GM15510 (cell line): ENCODE measurements around the gene GRP.

Experiments used
- POLR2A ChIP-seq: IDR thresholded peaks from 3 replicates; pipeline ENCODE4 v1.6.1; 2011; ENCODE audit warnings: borderline replicate concordance; ENCODE audit not compliant: insufficient read length; ENCODE audit errors: extremely low read depth

The GRP gene

DNA sequence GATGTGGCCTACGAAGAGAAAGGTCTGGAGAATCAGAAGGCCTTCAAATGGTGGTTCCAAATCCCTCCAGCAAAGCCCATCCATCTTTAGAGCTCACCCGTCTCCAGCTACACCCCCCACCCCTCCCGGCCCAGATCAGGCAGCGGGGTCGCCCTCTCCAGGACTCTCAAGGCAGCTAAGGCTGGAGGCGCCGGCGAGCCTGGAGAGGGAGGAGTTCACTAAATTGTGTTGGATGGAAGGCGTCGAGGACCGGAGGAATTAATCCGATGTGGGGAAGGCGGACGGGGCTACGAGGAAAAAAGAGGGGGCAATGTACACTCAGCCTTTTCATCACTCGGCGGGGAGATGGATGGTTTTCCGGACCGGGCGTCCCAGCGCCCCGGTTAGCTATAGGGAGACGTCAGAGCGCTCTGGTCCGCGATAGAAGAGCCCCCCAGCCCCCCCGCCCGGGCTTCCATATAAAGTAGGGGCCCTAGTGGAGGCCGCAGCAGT is at the start of gene GRP:
Gene GRP (plus strand): TSS at position 487 of the 492 bp plus-strand sequence. CDS start 108 bp downstream, outside the sequence.
- no peak for TF ChIP-seq POLR2A

DNA sequence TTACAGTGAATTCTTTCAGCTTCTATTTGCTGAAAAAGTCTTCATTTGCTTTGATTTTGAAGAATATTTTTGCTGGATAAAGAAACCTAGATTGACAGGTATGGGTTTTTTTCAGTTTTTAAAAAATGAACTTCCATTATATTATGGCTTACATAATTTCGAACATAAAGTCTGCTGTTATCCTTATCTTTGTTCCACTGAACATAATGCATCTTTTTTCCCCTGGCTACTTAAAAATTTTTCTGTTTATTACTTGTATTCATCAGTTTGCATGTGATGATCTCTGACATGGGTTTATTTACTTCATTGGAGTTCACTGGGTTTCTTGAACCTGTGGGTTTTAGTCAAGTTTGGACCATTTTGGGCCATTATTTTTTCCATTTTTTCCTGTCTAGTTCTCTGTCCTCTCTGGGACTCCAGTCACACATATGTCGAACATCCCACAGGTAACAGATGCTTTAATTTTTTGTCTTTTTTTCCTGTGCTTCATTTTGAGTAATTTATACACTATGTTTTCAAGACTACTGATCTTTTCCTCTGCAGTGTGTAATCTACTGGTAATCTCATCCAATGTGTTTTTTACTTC is 47.2 kb upstream of the GRP start:
- no peak for TF ChIP-seq POLR2A

DNA sequence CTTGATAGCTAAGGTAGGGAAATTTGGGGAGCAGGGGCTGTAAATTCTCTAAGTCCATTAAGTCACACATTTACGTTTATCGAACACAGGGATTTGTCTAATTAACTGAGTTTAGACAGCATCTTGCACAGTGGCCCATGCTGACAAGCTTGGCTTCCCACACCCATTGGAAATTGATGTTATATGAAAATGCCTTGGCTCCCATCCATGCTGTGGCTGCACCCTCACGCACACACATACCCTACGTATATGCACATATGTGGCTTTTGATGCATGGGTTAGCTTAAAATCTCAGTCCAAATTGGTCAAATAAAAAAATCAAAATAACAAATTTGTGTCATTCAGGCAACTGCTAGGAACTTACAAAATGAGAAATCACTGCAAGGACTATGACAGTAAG is 42.5 kb upstream of the GRP start:
- TF ChIP-seq POLR2A, result no peak

DNA sequence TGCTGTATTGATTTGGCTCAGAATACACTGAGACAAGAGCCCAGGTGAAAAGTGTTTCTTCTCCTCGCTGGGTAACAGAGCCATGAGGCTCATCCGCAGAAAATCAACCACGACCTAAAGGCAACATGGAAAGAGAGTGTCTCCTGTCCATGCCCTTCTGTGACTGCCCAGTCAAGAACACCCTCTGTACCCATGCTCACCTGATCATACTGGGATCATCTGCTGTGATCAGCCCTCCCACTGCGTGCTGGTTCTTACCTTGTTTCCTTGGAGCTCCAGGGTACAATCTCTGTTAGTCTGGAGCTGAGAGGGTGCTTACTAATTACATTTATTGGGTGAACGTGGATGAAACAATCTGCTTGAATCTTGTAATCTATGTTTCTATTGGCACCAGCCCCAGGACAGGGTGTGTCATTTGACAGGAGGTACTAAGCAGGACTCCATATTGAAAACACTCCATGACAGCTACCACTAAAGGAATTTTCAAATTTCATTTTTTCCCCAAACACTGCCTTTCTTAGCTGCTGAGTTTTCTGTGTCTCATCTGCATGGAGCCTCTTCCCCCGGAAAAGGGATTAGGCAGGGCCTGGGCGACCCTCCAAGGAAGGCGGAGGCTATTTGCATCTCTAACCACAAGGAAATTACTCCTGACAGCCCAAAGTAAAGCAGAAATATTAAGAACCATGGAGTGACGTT is 39.7 kb upstream of the GRP start:
- no peak for TF ChIP-seq POLR2A

DNA sequence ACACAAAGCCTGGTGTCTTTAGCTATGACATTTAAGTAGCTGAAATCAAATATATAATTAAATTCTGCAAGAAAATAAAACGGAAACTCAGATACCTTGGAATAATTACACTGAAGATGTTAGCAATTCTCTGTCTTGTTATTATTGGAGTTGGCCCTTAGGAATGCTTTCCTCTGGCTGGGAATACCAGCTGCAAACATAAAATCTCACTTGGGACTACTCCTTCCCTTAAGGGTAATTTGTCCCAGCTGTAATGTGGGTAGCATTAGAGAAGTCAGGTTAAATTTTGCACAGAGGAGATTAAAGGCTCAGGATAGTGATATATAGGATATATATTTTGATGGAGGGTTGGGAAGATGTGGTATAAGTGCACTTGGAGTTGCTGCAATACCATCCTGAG is 37.3 kb upstream of the GRP start:
- TF ChIP-seq POLR2A, result no peak

DNA sequence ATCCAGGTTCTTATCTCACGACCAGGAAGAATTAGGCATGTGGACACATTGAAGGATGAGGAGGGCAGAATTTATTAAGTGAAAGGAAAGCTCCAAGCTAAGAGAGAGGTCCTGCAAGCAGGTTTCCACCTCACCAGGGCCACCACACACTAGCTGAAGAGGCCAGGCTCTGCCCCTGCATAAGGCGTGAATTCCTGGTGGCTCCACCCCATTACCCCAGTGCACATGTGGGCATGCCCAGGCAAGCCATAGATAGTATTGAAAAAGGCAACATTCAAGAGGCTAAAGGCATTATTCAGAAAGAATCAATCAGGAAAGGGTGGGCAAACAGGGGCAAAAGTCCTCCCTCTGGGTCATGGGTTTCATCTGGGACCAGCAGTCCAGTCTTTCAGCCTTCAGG is 30.9 kb upstream of the GRP start:
- no peak for TF ChIP-seq POLR2A

DNA sequence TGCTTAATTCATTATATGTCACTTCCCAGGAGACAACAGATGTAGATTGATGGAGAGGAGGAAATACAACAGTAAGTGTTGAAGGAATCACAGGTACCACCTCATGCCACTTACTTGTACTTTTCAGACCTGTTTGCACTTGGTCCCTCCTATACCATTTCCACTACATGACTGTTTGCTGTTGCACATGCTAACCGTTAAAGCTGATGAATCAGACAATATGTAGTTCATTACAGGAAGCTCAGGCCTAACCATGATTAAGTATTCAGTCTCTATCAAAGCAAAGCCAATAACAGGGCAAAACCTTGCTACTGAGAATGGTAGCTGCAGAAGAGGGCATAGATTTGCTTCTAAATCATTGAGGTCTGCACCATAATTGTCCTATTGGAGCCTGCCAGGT is 30.2 kb upstream of the GRP start:
- no peak for TF ChIP-seq POLR2A

DNA sequence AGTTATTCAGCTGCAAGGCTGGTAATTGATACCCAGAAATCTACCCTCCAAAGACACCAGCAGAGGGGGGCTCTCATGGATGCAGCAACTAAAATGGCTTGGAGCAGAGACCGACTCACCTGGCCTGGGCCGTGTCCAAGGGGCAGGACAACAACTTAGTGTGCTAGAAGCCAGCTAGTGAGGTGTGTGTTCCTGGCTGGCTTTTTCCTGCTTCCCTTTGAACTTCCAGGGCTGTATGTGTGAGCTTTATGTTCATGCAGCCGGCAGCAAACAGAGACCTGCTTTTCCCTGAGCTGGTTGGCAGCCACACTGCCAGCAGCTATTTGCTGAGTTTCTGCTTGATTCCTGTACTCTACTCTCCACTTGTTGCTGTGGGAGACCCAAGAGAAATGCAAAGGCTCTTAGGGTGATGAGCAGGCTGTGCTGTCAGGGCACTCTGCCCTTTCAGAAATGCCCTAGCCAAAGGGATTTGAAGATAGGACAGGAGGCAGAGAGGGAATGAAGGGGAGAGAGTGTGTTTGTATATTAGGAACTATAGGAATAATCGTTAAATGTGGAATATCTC is 23.7 kb upstream of the GRP start:
- TF ChIP-seq POLR2A, result no peak

DNA sequence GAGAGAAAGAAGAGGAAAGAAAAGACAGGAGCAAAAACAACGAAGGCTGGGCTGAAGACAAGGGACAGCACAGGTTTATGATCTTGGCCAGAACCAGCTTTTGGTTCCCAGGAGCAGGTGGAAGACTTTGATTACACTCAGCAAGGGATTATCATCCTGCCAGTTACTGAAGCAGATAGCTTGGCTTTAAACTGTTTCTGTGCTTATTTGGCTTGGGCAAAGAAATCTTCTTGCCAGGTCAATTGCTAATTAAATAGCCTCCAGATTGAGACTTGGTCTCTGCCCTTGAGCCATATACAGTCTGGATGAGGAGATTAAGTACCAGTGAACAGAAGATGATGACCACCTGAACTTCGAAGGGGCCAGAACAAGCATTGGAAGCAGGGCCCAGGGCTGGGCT is 22.3 kb upstream of the GRP start:
- no peak for TF ChIP-seq POLR2A

DNA sequence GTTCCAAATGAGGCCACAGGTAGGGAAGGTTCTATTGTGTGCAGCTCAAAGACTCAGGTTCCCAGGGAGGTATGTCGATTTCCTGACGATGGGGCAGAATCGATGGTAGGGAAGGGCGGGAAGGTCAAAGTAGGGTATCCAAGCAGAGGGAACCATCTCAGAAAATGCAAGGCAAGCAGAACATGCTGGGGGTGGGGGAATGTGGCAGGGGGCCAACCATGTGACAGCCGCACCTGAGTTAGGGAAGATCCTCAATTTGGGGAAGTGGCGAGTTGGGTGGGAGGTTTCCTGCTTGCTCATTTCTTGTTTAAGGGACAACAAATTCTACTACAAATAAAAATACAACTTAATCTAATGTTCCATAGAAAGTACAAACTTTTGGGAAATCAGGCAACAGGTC is 21.7 kb upstream of the GRP start:
- no peak for TF ChIP-seq POLR2A

DNA sequence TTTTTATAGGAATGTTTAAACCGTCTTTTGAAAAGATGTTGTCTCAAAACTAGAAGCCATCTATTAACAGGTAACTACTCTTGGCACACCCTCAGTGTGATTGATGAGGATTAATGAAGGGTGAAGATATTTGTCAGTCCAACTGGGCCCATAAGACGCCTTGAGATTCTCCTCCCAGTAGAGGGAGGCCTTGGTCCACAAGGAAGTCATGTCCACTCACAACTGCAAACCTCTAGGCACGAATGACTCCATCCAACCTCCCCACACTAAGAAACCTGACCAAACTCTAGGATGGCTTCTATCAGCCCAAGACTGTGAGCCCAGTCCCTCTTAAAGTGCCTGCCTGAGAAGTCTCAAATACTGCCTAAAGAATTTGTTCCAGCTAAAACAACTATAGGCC is 19.2 kb upstream of the GRP start:
- TF ChIP-seq POLR2A, result no peak

DNA sequence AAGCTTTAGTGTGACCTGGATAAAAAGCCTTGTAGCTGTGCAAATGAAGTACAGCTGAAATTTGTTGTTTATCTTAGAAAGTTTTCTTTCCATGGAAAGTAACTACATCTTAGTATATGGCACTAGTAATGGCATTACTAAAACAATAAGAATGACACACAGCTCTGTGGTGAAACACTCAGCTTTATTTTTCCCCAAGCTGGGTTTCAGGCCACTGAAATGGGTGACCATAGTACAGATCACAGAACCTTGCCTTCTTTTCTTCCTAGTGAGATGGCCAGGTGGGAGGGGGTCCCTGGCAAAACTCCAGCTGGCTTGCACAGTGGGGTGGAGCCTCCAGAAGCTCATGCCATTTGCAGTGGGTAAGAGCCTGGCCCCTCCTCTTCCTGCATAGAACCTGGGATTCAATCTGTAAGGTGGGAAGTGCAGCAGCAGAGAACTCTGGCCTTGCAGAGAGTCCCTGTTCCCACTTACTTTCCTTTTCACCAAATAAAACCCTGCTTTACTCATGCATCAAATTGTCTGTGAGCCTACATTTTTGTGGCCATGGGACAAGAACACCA is 17.6 kb upstream of the GRP start:
- no peak for TF ChIP-seq POLR2A

DNA sequence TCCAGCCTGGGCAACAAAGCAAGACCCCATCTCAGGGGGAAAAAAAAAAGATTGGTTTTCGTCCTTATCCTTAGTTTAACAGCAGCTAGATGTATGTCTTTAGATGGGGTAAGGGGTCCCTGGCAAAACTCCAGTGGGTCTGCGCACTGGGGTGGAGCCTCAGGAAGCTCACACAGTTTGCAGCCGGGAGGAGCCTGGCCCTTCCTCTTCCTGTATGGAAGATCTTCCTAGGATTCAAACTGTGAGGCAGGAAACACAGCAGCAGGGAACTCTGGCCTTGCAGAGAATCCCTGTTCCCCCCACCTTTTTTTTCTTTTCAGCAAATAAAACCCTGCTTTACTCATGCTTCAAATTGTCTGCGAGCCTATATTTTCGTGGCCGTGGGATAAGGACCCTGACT is 12.5 kb upstream of the GRP start:
- TF ChIP-seq POLR2A, result no peak

DNA sequence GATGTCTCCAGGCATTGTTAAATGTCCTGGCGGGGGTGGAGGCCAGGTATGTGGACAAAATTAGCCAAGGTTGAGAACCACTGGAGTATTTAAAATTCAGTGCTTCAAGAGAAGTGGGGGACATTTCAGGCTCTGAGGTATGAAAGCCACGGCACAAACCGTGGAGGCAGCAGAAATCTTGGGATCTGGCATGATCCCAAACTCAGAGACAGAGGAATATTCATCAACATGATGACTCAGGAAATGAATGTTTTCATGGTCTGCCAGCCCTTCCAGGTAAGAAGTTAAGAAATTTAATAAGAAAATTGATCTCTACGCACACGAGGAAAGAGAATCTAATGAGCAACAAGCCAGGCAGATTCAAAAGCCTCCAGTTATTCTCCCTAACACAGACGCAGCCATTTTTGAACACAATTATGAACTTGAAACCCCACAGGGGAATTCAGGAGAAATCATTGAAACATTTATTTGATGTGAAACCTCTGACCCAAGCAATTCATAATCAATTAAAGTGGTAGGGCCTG is 11.3 kb upstream of the GRP start:
- TF ChIP-seq POLR2A, result no peak

DNA sequence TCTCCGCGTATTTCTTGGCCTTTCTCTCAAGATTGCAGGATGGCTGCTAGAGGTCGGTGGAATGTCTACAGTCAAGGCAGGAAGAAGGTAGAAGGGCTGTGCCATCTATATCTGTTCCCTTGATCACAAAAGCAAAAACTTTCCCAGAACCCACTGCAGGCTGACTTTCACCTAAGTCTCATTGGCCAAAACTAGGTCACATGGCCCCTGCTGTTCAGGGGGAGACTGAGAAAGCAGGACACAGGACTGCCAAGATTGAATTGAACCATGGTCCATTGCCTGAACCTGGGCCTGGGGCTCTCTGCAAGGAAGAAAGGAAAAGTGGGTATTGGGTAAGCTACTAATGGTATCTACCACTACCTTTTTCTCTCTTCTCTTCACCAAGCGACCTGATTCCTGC is 9.7 kb upstream of the GRP start:
- TF ChIP-seq POLR2A, result no peak
